ENCODE results near the gene PILRA.

DNA sequence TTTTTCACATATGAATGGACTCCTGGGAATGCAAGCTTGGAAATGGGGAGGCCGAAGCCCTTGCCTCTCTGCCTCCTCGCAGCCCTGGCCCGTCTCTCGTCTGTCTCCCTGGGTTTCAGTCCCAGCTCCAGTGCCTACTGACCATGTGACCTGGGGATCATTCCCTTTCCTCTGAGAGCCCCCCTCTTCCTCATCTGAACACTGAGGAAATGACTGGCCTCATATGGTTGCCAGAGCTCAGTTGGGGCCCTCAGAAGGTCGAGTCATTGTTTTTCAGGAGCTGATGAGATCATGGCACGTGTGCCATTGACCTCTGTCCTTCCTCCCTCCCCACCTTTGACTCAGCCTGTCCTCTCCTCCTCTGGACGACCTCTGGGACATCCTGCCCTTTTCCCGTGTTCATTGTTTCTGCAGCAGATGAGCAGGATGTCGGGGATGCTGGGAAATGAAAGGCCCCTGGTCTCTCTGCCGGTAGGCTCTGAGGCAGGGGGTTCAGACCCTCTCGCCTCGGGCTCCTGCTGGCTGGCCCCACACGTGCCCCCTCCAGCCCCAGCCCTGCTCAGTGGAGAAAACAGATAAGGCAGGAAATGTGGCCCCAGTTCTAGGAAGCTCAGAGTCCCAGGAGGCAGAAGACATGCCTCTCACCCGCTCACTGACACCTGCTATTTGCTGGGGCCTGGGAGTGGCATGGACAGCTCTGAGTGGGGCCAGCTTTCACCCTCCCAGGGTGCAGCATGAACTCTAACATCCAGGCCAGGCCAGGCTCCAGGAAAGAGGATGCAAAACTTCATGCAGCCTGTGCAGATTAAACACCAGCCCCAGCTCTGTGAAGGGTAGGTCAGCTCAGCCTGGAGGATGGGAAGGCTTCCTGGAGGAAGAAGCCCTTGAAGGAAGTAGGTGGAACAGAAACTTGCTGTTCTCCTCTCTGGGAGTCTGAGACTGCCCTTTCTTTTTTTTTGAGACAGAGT lies 71.3 kb downstream of the PILRA start:
- TF ChIP-seq, protein P1, sequence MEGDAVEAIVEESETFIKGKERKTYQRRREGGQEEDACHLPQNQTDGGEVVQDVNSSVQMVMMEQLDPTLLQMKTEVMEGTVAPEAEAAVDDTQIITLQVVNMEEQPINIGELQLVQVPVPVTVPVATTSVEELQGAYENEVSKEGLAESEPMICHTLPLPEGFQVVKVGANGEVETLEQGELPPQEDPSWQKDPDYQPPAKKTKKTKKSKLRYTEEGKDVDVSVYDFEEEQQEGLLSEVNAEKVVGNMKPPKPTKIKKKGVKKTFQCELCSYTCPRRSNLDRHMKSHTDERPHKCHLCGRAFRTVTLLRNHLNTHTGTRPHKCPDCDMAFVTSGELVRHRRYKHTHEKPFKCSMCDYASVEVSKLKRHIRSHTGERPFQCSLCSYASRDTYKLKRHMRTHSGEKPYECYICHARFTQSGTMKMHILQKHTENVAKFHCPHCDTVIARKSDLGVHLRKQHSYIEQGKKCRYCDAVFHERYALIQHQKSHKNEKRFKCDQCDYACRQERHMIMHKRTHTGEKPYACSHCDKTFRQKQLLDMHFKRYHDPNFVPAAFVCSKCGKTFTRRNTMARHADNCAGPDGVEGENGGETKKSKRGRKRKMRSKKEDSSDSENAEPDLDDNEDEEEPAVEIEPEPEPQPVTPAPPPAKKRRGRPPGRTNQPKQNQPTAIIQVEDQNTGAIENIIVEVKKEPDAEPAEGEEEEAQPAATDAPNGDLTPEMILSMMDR (IDR thresholded peaks at IDR 0.05): no peak
- TF ChIP-seq POLR2AphosphoS5 (IDR thresholded peaks at IDR 0.05): peak; percentile 9 to 42 (median 21)
- TF ChIP-seq POLR2A (IDR thresholded peaks at IDR 0.05): no peak
